ENCODE results near the gene TMCC1. TPM values are rescaled to one million over a fixed set of nuclear protein-coding genes. Genes with fewer than 3 reads are reported as not detected.

TMCC1 gene
- total RNA-seq, 1 experiment from 2014 or later, result 20.8 TPM

- Histone ChIP-seq H3K4me3 (no peak overlapping the region), H3K36me3 (peaks cover 4% of the 10 kb centered on the region), H3K9me3 (no peaks in the 10 kb centered on the region), H3K27me3 (no peaks in the 10 kb centered on the region)
- peak; percentile 26 for DNase-seq
Measured at GRCh38 chr3:129824926-129825541, 68.5 kb downstream of the TMCC1 start.

DNA sequence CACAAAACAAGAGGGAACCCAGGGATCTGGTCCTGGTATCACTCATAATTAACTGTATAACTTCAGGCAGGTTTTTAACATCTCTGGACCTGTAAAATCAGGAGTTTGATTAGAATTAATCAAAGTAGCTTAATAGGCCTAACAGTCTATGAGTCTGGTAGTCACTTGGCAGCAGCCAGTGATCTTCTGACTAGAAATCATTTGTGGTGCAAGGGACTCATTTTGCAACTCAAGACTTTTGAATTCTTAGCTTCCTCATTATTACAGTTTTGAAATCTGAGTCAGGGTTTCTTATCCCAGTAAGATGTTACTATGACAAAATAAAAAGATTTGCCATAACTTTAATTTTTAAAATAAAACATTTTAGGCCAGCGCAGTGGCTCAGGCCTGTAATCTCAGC is 70.8 kb downstream of the TMCC1 start:
- peaks cover 4% of the 10 kb centered on the region for H3K36me3 ChIP-seq
- DNase-seq, result no peak

DNA sequence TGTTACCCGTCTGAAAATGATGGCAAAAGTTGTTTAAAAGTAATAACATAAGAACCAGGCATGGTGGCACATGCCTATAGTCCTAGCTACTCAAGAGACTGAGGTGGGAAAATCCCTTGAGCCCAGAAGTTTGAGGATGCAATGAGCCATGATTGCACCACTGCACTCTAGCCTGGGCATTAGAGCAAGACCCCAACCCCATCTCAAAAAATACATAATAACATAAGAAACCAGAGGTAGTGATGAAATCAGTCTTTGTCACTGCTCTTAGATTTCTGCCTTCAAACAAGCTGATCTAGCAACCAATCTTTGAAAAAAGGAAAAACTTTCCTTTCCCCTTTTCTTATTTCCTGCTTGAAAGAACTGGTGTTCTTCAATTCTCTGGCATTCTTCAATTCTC is 71.3 kb downstream of the TMCC1 start:
- Histone ChIP-seq H3K9me3 (no peaks in the 10 kb centered on the region), H3K27me3 (no peaks in the 10 kb centered on the region), H3K36me3 (peaks cover 2% of the 10 kb centered on the region), H3K4me3 (no peak overlapping the region)
- no peak for DNase-seq

More for the DNA sequence above, 70.8 kb downstream of the TMCC1 start:
- H3K27me3 ChIP-seq, result no peaks in the 10 kb centered on the region
- no peak overlapping the region for H3K4me3 ChIP-seq
- H3K9me3 ChIP-seq, result no peaks in the 10 kb centered on the region

- Histone ChIP-seq H3K36me3 (peaks cover 3% of the 10 kb centered on the region; the same call in 1 of the 2 replicates), H3K9me3 (no peaks in the 10 kb centered on the region), H3K4me3 (no peak overlapping the region), H3K27me3 (no peaks in the 10 kb centered on the region)
- no peak for DNase-seq
Measured at GRCh38 chr3:129820587-129820986, 72.9 kb downstream of the TMCC1 start.

DNA sequence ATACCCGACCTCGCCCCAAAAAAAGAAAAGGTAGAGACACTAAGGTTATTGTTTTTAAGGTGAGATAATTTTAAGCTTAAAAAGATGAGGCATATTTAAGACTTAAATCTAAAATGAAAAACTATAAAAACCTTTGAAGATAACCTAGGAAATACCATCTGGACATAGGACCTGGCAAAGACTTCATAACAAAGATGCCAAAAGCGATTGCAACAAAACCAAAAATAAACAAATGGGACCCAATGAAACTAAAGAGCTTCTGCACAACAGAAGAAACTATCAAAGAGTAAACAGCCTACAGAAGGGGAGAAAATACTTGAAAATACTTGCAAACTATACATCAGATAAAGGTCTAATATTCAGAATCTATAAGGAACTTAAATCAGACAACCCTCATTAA is 80.9 kb downstream of the TMCC1 start:
- Histone ChIP-seq H3K4me3 (no peak overlapping the region), H3K27me3 (no peaks in the 10 kb centered on the region), H3K9me3 (peaks cover 8% of the 10 kb centered on the region), H3K36me3 (peaks cover 11% of the 10 kb centered on the region)
- no peak for DNase-seq

GRCh38 chr3:129809297-129809696 is 84.2 kb downstream of the TMCC1 start:
- Histone ChIP-seq H3K4me3 (no peak overlapping the region), H3K9me3 (peaks cover 3% of the 10 kb centered on the region), H3K27me3 (no peaks in the 10 kb centered on the region), H3K36me3 (peaks cover under 1% of the 10 kb centered on the region)
- DNase-seq, result no peak

DNA sequence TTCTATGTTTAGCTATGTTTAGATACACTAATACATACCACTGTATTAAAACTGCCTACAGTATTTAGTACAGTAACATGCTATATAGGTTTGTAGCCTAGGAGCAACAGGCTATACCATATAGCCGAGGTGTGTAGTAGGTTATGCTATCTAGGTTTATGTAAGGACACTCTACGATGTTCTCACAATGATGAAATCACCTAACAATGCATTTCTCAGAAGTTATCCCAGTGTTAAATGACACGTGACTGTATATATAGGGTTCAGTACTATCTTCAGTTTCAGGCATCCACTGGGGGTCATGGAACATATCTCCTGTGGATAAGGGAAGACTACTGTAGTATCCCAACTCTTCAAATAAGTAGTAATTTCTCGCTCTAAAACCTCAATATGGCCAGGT is 97.4 kb downstream of the TMCC1 start:
- no peaks in the 10 kb centered on the region for H3K9me3 ChIP-seq

DNA sequence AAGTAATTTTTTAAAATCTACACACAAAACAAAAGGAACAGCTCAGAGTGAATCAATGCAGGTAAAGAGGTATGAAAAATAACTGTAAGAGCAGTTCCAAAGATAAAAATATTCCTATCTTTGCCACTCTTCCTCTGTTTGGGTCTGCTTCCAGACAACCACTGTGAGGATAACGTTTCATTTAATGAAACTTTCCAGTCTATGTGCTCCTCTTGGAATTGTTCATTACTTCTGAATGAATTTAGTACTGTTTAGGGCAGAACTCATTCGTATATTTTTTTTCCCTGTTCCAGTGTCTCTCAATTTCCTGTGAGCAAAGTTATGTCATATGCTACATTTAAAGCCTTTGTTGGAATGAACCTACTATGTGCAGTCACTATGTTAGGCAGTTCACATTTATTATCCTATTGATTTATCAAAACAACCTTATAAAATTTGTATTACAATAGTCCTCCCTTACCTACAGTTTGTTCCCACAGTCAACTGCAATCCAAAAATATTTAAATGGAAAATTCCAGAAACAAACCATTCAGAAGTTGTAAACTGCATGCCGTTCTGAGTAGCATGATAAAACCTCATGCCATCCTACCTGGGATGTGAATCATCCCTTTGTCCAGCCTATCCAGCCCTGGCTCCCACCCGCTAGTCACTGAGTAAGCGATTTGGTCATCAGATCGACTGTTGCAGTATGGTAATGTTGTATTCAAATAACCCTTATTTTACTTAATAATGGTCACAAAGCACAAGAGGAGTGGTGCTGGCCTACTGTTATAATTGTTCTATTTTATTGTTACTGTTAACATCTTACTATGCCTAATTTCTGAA is 98.1 kb downstream of the TMCC1 start:
- Histone ChIP-seq H3K36me3 (no peaks in the 10 kb centered on the region), H3K4me3 (no peak overlapping the region)
- peak; percentile 40 for DNase-seq

More for the DNA sequence above, 97.4 kb downstream of the TMCC1 start:
- Histone ChIP-seq H3K36me3 (no peaks in the 10 kb centered on the region), H3K4me3 (no peak overlapping the region), H3K27me3 (no peaks in the 10 kb centered on the region)
- DNase-seq, result no peak

DNA sequence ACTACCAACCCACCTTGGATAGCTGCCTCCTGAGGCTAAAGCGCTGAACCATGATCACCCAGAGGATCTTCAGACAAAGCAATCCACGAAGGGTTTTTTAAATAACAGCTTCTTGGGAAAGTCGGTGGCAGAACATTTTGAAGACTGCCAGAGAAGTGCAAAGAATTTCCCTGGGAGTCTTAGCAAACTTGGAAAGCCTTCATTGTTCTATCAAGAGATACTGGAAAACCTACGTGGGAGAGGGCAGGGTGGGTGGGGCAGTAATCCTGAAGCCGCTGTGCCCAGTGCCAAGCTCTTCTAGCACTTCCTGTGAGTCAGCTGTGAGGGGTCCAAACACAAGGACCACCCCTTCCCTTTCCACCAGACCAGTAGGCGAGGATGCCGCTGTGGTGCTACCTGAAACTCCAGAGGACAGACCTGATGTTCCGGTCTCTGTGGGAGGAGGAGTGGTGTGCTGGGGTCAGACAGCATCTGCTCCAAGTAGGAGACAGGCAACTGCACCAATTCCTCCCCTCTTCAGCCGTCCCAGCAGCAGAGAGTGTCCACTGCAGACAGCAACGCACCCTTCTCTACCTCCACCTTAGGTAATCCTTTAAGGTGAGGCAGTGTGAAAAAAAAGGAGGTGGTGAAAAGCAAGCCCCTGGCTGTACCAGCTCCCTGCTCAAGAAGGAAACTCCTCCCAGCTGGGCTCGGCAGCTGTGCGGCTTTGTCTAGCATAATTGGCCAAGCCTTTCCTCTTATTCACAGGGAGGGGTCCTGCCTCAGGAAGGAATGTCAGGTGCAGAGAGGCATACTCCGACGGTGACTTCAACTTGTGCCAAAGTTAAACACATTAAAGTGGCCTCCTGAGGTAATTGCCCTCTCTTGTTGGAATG is 99.0 kb downstream of the TMCC1 start:
- no peak overlapping the region for H3K4me3 ChIP-seq
- no peaks in the 10 kb centered on the region for H3K27me3 ChIP-seq
- peak; percentile 60 for DNase-seq
- no peaks in the 10 kb centered on the region for H3K9me3 ChIP-seq
- H3K36me3 ChIP-seq, result no peaks in the 10 kb centered on the region

More for the DNA sequence above, 98.1 kb downstream of the TMCC1 start:
- Histone ChIP-seq H3K27me3 (no peaks in the 10 kb centered on the region), H3K9me3 (no peaks in the 10 kb centered on the region)

GRCh38 chr3:129793942-129794310 is 99.6 kb downstream of the TMCC1 start:
- Histone ChIP-seq H3K9me3 (no peaks in the 10 kb centered on the region), H3K27me3 (no peaks in the 10 kb centered on the region), H3K4me3 (no peak overlapping the region), H3K36me3 (no peaks in the 10 kb centered on the region)
- no peak for DNase-seq

- Histone ChIP-seq H3K27me3 (no peaks in the 10 kb centered on the region), H3K4me3 (no peak overlapping the region), H3K9me3 (no peaks in the 10 kb centered on the region), H3K36me3 (no peaks in the 10 kb centered on the region)
- no peak for DNase-seq
Measured at GRCh38 chr3:129793319-129793718, 100.2 kb downstream of the TMCC1 start.

DNA sequence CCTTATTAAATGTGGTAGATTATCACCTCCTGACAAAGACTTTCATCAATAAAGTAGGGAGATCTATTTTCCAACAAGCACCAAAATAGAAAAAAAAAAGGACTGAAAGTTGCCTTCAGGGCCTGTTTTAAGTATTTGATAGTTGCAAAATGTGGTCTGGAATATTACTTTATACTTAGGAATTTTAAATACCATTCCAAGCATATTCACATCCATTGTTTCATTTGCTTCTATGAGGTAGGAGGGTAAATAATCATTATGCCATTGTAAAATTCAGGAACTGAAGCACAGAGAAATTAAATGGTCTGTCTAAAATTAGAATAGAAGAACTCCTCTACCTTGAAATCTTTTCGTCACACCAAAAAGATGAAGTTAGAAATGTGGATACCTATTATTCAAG is 110.0 kb downstream of the TMCC1 start:
- no peaks in the 10 kb centered on the region for H3K36me3 ChIP-seq
- DNase-seq, result no peak

GRCh38 chr3:129778871-129779270 is 114.6 kb downstream of the TMCC1 start:
- Histone ChIP-seq H3K9me3 (no peaks in the 10 kb centered on the region), H3K36me3 (no peaks in the 10 kb centered on the region), H3K27me3 (no peaks in the 10 kb centered on the region), H3K4me3 (no peak overlapping the region)
- DNase-seq, result no peak

More for the DNA sequence above, 110.0 kb downstream of the TMCC1 start:
- no peak overlapping the region for H3K4me3 ChIP-seq
- no peaks in the 10 kb centered on the region for H3K27me3 ChIP-seq
- no peaks in the 10 kb centered on the region for H3K9me3 ChIP-seq

GRCh38 chr3:129777806-129778205 is 115.7 kb downstream of the TMCC1 start:
- DNase-seq, result no peak
- H3K27me3 ChIP-seq, result no peaks in the 10 kb centered on the region
- no peaks in the 10 kb centered on the region for H3K36me3 ChIP-seq
- no peak overlapping the region for H3K4me3 ChIP-seq
- H3K9me3 ChIP-seq, result no peaks in the 10 kb centered on the region

DNA sequence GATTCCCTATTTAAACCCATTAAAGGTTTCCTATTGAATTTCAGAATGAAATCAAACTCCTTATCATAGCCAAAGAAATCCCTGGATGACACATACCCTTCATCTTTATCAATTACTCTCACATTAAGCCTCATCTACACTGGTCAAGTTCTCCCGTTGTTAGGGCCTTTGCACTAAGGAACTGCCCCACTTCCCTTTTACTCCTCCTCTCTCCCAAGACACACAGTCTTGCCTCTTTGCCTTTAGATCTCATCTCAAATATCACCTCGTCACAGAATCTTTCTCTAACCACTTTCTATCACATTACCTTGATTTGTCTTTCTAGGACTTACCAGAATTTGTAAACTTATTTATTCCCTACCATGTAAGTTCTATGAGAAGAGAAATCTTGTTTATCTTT is 117.6 kb downstream of the TMCC1 start:
- Histone ChIP-seq H3K27me3 (no peaks in the 10 kb centered on the region), H3K9me3 (no peaks in the 10 kb centered on the region), H3K4me3 (no peak overlapping the region), H3K36me3 (no peaks in the 10 kb centered on the region)
- DNase-seq, result no peak

DNA sequence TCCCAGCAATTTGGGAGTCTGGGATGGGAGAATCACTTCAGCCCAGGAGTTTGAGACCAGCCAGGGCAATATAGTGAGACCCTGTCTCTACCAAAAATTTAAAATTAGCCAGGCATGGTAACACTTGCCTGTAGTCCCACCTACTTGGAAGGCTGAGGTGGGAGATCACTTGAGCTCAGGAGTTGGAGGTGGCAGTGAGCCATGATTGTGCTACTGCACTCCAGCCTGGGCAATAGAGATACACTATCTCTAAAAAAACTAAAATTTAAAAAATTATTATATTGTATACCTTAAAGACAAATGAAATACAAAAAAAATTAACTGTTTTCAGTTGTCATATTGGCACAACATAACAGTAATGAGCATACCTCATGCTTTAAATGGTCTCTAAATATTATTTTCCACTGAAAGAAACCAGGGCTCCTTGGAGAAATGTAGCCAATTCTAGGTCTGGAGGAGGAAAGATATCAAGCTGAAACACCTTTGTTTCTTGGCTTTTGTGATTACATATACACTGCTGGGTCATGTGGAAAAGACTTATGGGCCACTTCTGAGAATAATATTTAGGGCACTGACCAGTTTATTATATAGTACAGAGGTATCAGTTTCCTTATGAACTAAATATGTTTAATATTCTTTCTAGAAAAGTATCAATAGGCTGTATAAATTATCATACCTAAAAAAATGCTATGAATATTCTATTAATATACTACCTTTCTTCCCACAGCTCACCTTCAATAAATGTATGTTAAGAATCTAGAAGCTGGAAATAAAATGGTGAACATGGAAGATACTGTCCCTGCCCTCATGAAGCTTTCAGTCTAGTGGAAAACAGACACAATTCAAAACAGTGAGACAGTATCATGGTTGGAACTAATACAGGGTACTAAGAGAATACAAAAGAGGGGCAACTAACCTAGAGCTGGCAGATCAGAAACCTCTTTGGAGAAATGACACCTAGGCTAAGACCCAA is 119.5 kb downstream of the TMCC1 start:
- no peaks in the 10 kb centered on the region for H3K9me3 ChIP-seq
- H3K36me3 ChIP-seq, result no peaks in the 10 kb centered on the region
- DNase-seq, result no peak
- no peaks in the 10 kb centered on the region for H3K27me3 ChIP-seq
- no peak overlapping the region for H3K4me3 ChIP-seq
